GM18868 (cell line): ENCODE results near the gene SLC5A10.

ENCODE experiments used
- ATAC-seq: cut with Tn5 transposase; IDR thresholded peaks from one replicate; pipeline ENCODE4 v1.9.1; 2021; ENCODE audit warnings: mild to moderate bottlenecking, moderate library complexity; ENCODE audit not compliant: unreplicated experiment

SLC5A10 gene

DNA sequence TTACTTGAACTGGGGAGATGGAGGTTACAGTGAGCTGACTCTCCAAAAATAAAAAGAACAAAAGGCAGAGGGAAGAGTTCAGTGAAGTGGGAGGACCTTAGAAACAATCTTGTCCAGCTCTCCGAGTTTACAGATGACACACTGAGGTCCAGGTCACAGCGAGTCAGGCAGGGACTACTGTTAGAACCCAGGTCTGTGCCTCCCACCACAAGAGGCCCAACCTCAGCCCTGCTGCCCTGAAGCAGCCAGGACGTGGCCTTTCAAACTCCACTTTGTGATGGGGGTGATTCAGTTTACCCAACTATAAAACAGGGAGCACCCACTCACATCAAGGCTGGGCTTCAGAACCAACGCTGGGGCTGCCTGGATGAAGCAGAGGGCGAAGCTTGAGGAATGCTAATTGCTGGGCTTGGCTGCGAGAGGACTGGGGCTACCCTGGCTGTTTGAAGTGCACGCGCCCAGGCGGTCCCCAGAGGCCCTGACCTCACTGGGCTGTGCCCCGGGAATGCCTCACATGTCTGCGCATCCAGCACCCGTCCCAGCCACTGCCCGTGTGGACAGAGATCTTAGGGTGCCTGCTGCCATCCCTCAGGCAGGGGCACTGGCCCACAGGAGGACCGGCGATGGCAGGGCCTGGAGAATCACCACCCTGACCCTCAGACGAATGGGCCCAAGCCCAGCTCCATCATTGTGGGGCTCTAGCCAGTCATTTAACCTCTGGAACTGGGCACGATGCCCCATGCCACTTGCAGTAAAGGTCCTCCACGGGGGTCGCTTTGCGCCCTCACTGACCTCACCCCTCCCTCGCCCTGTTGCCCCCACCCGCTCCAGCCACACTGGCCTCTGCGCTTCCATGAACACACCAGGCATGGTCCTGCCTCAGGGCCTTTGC lies 11.4 kb downstream of the SLC5A10 start:
- no peak for ATAC-seq

DNA sequence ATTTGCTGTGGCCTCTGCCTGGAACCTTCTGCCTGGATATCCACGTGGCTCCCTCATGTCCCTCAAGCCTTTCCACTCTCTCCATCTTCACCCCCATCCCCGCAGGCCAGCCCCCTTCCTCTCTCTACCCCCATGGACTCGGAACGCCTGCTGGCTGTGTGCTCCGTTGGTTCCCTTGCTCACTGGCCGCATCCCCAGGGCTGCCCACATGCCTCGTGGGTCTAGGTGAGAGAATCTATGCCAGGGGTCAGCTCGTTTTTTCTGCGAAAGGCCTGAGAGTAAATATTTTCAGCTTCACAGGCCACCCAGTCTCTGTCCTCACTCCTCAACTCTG lies 12.0 kb downstream of the SLC5A10 start:
- no peak for ATAC-seq

DNA sequence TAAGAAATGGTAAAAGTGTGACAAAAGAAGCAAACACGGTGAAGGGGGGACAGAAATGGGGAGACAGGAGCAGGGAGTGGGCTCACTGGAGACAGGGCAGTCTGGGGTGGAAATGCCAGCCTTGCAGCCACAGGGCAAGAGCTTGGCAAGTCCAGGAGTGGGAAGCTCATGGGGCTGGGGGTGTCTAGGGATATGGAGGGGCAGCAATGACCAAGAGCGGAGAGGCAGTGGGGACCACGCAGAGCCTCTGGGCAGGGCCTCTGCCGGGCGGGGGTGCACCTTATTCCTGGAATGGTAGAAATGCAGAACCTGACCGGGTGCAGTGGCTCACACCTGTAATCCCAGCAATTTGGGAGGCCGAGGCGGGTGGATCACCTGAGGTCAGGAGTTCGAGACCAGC lies 12.6 kb downstream of the SLC5A10 start:
- no peak for ATAC-seq

DNA sequence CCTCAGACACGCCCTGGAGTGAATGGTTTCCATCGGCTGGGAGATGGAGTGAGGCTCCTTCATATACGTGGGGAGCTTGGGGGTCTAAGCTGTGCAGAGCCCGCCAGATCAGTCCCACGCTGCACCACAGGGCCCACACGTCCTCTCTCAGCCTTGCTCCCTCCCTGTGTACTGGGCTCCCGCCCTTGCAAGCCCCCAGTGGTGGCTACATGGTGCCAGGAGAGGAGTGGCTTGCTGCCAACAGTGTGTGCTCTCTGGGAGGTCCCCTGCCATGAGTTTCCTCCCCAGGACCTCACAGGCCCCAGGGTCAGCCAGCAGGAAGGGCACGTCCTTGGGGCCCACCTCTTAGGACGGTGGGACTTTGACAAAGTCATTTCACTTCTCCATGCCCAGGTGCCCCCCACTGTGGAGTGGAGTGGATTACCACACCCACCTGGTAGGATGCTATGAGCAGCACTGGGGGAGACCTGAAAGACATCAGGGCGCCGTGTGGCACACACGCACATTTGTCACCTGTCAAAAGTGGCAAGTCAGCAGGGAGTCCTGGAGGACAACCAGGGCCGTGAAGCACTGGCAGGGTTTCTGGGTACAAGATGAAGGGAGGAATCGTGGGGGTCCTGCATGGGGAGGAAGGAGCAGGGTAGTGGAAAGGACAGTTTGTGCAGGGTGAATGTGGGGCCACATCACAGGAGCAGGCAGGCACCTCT lies 13.7 kb downstream of the SLC5A10 start:
- ATAC-seq = no peak

DNA sequence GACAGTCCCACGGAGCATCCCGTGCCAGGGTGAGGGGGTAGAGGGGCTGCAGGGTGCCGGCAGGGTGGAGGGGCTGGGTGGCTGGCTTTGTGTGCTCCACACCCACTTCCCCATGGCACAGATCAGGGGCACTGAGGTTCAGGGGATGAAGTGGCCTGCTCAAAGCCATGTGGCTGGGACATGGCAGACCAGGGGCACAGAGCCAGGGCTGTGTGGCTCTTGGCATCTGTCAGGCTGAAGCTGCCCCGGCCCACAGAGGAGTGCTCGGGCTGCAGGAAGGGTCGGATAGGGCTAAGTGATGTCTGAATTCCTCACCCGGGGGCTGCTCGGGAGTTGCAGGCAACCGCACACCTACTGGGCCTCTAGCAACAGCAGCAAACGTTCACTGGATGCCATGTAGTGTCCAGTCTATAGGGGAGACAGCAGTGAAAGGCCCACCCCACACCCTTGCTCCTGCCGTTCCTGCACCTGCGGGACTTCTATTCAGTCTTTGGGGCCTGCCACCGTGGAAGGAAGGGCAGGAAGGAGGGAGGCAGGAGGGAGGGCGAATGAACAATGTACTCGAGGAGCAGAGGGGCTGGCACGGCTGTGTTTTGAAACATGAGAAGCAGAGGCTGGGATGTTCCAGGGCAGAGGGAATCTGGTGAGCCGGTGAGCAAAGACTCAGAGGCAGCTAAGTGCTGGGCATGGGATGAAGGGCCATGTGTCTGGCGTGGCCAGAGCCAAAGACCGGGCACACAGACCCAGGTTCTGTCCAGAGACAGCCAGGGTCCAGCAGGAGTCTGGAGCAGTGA lies 15.1 kb downstream of the SLC5A10 start:
- ATAC-seq = no peak

DNA sequence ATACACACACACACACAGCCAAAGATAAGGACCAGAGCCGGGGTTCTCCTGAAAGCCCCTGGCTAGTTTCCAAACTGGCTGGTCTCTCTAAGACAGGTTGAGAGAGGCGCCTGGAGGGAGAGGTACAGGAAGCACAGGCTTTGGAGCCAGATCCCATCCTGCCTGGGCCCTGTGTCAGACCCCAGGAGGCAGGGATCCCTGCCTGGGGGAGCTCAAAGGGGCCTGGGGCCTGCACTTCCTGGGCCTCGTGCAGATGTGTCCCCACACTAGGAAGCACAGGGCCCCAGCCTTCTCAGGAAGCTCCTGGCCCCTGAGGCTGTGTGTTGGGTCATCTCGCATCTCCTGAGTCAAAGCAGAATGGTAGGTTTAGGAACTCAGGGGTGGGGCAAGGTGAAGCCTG lies 16.0 kb downstream of the SLC5A10 start:
- no peak for ATAC-seq

DNA sequence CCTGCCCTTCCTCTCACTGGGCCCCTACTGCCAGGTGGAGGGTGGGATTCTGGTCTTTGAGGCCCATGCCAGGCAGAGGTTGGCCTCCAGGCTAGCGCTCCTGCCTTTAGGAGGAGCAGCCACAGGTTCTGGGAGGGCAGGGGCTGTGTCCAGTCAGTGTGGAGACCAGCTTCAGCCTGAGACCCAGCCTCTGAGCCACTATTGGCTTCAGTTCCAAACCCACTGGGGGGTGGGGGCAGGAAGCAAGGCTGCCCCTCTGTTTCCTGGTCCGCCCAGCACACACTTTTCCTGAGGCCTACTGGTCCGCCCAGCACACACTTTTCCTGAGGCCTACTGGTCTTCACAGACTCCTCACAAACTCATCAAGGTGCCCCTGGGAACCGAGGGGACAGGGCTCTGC lies 16.4 kb downstream of the SLC5A10 start:
- ATAC-seq = no peak

DNA sequence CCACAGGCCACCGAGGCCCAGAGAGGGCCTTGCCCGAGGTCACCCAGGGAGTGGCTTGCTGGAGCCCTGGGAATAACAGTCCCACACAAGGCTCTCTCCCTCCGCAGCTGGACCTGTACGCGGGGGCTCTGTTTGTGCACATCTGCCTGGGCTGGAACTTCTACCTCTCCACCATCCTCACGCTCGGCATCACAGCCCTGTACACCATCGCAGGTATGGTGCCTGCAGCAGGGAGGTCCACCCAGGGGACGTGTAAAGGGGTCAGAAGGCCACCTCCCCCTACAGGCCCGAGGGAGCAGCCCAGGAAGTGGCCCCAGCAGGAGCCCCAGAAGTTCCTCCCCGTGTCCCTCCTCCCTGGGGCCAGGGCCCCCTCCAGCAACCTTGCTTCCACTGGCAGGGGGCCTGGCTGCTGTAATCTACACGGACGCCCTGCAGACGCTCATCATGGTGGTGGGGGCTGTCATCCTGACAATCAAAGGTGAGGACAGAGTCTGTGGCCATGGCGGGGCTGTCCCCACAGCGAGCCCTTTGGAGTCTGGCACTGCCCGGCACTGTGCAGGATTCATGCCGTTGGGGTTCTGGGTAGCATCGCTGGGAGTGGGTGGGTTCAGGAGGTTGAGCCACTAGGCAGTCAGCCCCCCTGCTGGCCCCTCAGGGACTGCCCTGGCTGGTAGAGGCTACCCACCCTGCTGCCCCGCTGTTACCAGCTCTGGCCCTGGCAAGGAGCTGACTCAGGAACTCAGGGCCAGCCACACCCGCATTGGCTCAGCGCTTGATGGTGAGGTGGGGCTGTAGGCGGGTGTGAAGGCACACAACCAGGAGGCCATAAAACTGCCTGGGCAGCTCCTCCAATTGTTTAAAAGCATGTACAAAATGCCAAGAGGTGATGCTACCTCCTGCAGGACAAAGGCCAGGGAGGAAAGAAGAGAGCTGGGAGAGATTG lies 17.3 kb downstream of the SLC5A10 start:
- no peak for ATAC-seq

DNA sequence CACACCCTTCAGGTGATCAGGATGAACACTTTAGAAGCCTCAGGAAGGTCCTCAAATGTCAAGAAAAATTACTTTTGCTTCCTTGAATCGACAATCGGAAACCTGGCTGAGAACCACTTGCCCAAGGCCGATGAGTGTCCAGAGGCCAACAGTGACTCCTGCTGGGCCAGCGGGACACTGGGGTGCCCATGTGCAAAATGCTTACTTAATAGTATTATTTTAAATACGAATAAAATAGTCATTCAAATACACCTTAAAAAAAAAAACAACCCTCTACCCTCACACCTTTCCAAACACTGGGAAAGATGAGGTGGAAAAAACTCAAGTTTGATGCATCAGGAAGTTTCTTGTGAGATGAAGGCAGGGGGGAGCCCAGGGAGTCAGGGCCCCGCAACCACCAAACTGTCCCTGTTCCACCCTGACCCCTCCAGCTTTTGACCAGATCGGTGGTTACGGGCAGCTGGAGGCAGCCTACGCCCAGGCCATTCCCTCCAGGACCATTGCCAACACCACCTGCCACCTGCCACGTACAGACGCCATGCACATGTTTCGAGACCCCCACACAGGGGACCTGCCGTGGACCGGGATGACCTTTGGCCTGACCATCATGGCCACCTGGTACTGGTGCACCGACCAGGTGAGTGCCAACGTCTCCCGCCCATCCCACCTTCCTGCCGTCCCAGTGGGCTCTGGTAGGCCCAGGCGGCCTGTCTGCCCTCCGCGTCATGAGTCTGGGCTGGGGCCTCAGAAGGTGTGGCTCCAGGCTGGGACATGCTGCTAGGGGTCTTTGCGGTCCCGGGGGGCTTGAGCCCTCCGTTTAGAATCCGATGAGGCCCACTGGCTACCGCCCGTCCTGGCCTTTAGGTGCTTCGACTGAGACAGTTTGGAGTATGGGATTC lies 18.9 kb downstream of the SLC5A10 start:
- no peak for ATAC-seq

DNA sequence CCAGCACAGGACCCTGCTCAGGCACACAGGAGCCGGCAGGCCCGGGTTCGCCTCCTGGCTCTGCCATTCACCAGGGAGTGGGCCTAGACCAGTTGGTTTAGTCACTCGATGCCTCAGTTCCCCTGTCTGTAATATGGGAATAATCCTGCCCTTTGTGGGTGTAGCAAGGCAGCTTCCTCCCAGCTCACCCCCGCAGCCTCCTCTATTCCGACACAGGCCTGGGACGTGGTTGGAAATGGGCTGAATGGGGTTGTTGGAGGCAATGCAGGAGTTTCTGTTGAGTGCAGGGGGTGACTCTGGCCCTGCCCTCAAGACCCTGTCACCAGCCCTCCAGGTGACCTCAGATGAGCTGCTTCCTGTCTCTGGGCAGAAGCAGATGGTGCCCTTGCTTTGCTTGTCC lies 19.8 kb downstream of the SLC5A10 start:
- ATAC-seq = no peak

DNA sequence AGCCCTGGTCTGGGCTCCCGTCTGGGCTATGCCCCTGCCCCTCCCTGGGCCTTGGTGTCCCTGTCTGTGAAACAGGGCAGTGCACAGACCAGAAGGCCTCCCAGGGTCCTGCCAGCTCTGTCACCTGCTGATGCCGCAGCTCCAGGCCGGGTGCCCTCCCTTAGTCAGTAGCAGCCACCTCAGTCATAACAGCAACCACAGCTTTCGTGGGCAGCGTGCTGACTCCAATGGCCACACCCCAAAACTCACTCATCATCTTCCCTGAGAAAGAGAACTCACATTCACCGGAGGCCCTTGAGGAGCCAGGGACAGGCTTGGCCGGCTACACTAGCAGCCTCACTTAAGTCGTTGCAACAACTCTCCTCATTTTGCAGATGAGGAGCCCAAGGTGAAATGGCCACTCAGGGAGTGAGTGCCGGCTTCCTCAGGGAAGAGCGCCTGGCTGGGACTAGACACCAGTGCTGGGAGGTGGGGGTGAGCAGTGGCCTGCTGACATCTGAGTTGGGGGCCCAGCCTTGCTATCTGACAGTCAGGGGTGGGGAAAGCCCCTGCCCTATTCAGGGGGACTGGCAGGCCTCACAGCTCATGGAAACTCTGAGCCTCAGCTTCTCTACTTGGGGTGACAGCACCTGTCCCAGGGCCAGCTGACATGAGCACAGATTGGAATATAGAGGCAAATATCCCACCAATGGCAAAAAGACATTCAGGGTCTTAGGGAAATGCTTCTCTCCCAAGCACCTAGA lies 22.6 kb downstream of the SLC5A10 start:
- no peak for ATAC-seq

DNA sequence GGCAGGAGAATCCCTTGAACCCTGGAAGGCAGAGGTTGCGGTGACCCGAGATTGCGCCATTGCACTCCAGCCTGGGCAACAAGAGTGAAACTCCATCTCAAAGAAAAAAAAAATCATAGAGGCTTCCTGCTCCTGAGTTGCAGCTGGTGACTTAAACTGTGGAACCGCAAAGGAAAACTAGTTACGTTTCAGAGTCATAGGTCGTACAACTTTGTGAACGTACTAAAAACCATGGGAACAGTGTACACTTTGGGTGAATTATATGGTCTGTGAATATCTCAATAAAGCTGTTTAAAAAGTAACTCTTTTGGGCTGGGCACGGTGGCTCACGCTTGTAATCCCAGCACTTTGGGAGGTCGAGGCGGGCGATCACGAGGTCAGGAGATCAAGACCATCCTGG lies 23.6 kb downstream of the SLC5A10 start:
- ATAC-seq = no peak

DNA sequence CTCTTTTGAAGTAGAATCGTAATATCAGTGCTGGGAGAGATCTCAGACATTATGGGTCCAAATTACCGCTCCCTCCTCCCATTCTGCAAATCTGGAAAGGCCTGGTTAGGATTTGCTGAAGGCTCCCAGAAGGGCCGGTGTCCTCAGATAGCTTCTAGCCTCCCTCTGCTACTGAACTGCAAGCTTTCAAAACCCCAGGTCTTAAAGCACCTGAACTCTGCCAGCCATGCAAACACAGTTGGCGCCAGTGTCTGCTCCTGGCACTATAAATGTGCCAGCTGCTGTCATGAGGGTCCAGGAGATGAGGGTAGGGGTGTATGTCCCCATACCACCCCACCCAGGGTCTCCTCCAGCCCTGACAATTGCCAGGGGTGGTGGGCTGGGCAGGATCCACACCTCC lies 24.2 kb downstream of the SLC5A10 start:
- no peak for ATAC-seq

DNA sequence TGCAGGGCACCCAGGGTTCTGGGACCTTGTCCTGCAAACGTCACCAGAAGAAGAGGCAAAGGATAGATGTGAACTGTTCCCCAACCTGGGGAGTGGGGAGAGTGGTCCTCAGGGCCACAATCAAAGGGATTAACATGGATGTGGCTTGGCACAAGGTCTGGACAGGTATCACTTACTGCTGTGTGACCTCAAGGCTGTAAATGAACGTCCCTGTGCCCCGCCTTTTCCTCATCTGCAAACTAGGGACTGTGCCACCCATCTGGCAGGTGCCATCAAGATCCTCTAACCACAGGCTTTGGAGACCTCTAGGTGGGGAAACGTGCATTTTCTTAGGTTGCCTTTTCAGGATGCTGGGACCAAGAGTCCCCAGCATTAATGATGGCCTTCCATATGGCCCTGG lies 25.1 kb downstream of the SLC5A10 start:
- no peak for ATAC-seq

DNA sequence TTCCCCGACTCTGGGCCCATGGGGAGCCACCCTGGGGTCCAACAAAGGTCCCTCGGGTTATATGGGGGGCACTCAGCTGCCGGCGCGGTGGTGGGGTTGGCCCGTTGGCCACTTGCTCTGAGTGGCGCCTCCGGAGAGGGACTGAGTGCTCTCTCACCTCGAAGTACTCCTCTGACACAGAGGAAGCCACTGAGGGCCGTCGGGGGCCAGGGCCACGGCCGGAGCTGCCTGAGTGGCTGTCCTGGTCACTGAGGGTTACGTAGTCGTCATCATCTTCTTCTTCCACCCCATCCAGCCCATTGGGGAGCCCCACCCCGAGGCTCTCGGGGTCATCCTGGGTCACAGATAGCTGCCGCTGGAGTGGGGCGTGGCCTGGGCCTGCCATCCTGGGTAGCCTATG lies 25.7 kb downstream of the SLC5A10 start:
- no peak for ATAC-seq

DNA sequence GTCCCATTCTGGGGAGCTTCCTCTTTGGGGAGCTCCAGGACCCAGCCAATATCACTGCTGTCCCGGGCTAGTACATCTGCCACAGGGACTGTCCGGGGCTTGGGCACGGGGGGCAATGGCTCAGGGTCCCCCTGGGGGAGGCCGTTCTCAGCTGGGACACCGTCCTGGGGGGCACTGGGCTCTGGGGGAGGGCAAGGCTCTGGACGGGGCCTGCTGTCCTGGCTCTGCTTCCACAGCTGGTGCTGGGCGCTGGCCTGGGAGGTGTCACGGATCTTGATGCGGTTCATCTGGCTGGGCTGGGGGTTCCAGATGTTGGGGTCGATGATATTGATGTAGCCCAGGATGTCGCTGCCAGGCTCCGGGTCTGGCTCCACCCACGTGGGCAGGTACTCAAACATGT lies 26.1 kb downstream of the SLC5A10 start:
- ATAC-seq = no peak

DNA sequence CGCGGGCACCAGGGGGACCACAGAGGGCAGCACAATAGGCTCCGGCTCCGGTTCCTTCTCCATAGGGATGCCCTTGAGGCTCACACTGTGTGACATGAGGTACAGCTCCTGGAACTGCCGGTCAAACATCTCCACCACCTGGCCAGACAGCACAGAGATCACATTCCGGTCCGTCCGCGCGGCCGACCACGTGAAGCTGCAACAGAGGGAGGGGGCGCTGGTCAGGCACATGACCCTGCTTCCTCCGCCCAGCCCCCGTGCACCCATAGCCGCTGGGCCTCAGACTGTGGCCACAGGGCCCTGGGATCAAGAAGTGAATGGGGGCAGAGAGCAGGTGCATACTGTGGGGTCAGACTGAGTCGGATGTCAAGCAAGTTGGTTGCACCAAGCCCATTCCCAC lies 26.7 kb downstream of the SLC5A10 start:
- ATAC-seq = no peak

DNA sequence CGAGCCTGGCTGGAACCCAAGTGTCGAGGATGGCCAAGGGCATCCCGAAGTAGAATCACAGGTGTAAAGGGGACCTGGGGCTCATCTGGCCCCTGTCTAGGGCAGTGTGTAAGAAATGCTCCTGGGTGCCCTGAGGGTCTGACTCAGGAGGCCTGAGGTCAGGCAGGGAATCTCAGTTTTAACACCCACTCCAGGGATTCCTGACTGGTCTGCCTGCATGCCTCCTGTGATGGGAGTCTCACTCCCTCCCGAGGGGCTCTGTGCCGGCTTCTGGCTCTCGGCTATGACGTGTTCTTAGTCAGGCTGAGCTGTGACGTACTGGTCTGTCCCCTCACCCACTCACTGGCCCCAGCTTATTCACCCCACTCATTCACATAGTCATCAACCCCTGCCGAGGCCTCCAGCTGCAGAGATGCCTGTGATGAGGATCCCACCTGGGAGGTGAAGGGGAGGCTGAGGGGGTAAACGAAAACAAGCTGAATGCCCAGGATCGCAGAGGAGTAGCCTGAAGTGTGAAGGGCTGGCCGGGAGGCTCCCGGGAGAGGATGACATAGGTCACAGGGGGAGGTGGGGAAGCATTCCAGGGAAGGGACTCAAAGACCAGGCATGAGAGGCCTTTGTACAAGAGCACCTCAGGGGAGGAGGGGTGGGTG lies 28.8 kb downstream of the SLC5A10 start:
- ATAC-seq = no peak

DNA sequence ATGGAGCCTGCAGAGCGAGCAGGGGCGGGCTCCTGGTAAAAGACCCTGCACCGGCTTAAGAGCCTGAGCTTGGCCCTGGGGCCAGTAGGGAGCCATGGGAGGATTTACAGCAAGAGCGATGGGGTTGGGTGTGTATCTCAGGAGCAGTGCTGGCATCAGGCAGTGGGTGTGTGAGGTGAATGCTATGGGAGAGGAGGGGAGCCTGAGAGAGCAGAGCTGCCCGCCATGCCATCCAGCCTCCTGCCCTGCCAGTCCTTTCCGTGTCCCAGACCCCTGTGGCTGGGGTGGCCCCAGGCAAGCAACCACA lies 29.3 kb downstream of the SLC5A10 start:
- ATAC-seq = no peak
